Right lobe of liver (tissue), 6 donors: Measurements from ENCODE around the gene SLC35G2. TPM values are rescaled to one million over a fixed set of nuclear protein-coding genes. Genes with fewer than 3 reads are reported as not detected.

ENCODE experiments used
- ATAC-seq, 4 donors: fragments of 200-7000 bp; cut with Tn5 transposase; one replicate each; pipeline ENCODE4 v1.9.1; 2020; ENCODE audit warnings: mild to moderate bottlenecking in 4 of 4, moderate library complexity in 4 of 4
- DNase-seq, 3 donors: peaks; one replicate each; pipeline ENCODE4 v3.0.0-alpha.2; 2020
- H3K27ac ChIP-seq, 3 donors: fragments of 200-600 bp; one replicate each; pipeline ENCODE4 v1.8.0; 2022
- H3K27me3 ChIP-seq, 2 donors: fragments of 200-600 bp; one replicate each; pipeline ENCODE4 v1.8.0; 2022
- H3K36me3 ChIP-seq, 4 donors: fragments of 200-600 bp; sonication (generic) in 1 of 4; one replicate each; pipeline versions ENCODE4 v1.5.1 to v1.8.0; 2017 to 2022; ENCODE audit warnings: control low read depth in 1 of 4
- H3K4me1 ChIP-seq, 4 donors: fragments of 200-600 bp; sonication (generic) in 1 of 4; one replicate each; pipeline versions ENCODE4 v1.5.1 to v1.8.0; 2017 to 2022; ENCODE audit warnings: control low read depth in 1 of 4
- H3K4me3 ChIP-seq, 3 donors: fragments of 200-600 bp; one replicate each; pipeline ENCODE4 v1.8.0; 2022
- H3K9me3 ChIP-seq, 4 donors: fragments of 200-600 bp; sonication (generic) in 1 of 4; one replicate each; pipeline versions ENCODE4 v1.5.1 to v1.8.0; 2017 to 2022; ENCODE audit warnings: control low read depth in 1 of 4
- CTCF ChIP-seq, 4 donors: fragments of 200-600 bp in 3 of 4; fragments of 450-650 bp in 1 of 4; IDR thresholded peaks; one replicate each; pipeline versions ENCODE4 v1.5.1 to v1.8.0; 2016 to 2022; ENCODE audit warnings: antibody characterized with exemption in 4 of 4, mild to moderate bottlenecking in 2 of 4
- POLR2A ChIP-seq: fragments of 450-650 bp; IDR thresholded peaks from one replicate; pipeline ENCODE4 v1.6.1; 2017; ENCODE audit warnings: antibody characterized with exemption, mild to moderate bottlenecking
- WGBS: methylation state at CpG from one replicate; pipeline ENCODE4 v1.1.6; 2018; ENCODE audit warnings: low coverage, low lambda C conversion rate; ENCODE audit not compliant: insufficient coverage; ENCODE audit errors: missing lambda C conversion rate; 5-methylcytosine and 5-hydroxymethylcytosine counted together
- intact Hi-C, 2 donors: fragments of 100-400 bp; cut with DNase I; formaldehyde crosslinking; loops; one replicate each; pipeline versions ENCODE4 v1.11.2 to v1.14.1; 2022
- total RNA-seq, 6 experiments: library from RNA; depleted of rRNA in 2 of 6; stranded (reverse); fragments of >200 nt in 2 of 6; fragmentation: NEBNext Ultra II Directional in 3 of 6; extraction: Animal tissue kit (Norgen Biotek cat#: 25700) in 3 of 6; gene quantifications; one replicate each; pipeline versions ENCODE4 v1.1.0 to v1.2.4, GENCODE V29; 2016 to 2023
- donor health status: DM: no; HTN: yes; CAD: no.
- donor health status: DM: no; HTN: no; CAD: no.
- donor health status: DM: no; HTN: no; CAD: no.
- donor health status: DM: no; HTN: yes; CAD: no.
- donor health status: DM: no; HTN: yes; CAD: no.

The SLC35G2 gene
- total RNA-seq, 6 experiments from 2014 or later = 0.51 to 2.7 (median 1.7) TPM

- intact Hi-C loops = no loop called here
- no peak overlapping the region for H3K4me3 ChIP-seq
- TF ChIP-seq CTCF (IDR thresholded peaks at IDR 0.05) = no peak
- no peak for TF ChIP-seq POLR2A
- H3K9me3 ChIP-seq = no peaks in the 10 kb centered on the region
- no peak for DNase-seq
- no peaks in the 10 kb centered on the region for H3K27me3 ChIP-seq
- ATAC-seq = no peak
- peaks cover 0 to 7% (median 0%) of the 10 kb centered on the region in 4 donors for H3K4me1 ChIP-seq
- H3K27ac ChIP-seq = no peak overlapping the region
- no peaks in the 10 kb centered on the region for H3K36me3 ChIP-seq
These were observed 17.7 kb downstream of the SLC35G2 start for GRCh38 chr3:136836511-136837156.

- no peak overlapping the region for H3K27ac ChIP-seq
These were observed 20.0 kb downstream of the SLC35G2 start for GRCh38 chr3:136838641-136839555.

DNA sequence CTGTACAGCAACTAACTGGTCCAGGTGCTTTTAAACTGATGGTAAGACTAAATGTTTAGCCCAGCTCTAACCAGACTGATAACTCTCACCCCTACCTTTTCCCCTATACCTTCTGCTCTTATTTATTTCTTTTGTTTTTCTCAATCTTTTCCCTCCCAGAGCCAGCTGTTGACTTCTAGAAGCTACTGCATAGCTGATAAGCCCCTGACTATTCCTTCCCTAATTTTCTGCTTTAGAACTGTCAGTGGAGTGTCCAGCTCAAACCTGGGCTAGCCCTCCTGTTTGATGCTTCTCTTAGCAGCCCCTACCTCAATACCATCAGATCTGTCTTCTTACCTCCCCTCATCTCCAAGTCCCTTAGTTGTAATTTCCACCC is 20.6 kb downstream of the SLC35G2 start:
- H3K36me3 ChIP-seq = no peaks in the 10 kb centered on the region
- H3K9me3 ChIP-seq = no peaks in the 10 kb centered on the region
- intact Hi-C loops = no loop called here
- TF ChIP-seq CTCF (IDR thresholded peaks at IDR 0.05) (no peak), POLR2A (no peak)
- ATAC-seq (no peak), DNase-seq (no peak)
- no peak overlapping the region for H3K4me3 ChIP-seq
- H3K4me1 ChIP-seq = peaks cover 0 to 7% (median 0%) of the 10 kb centered on the region in 4 donors
- H3K27me3 ChIP-seq = no peaks in the 10 kb centered on the region
- H3K27ac ChIP-seq = no peak overlapping the region

More at GRCh38 chr3:136838641-136839555, 20.0 kb downstream of the SLC35G2 start:
- H3K4me1 ChIP-seq = peaks cover 0 to 7% (median 0%) of the 10 kb centered on the region in 4 donors
- H3K36me3 ChIP-seq = no peaks in the 10 kb centered on the region
- no peak overlapping the region for H3K4me3 ChIP-seq
- DNase-seq (no peak), ATAC-seq (peak in 3 of 4 donors; percentile 34 to 60 (median 56))
- 60% methylated on average over 1 of the region's 1 CpG for WGBS
- H3K9me3 ChIP-seq = no peaks in the 10 kb centered on the region
- intact Hi-C loops = no loop called here
- no peak for TF ChIP-seq POLR2A
- TF ChIP-seq CTCF (IDR thresholded peaks at IDR 0.05) = no peak
- no peaks in the 10 kb centered on the region for H3K27me3 ChIP-seq

GRCh38 chr3:136840252-136840651 is 21.3 kb downstream of the SLC35G2 start:
- Histone ChIP-seq H3K27me3 (no peaks in the 10 kb centered on the region), H3K4me3 (no peak overlapping the region), H3K36me3 (no peaks in the 10 kb centered on the region), H3K4me1 (peaks cover 0 to 4% (median 0%) of the 10 kb centered on the region in 4 donors), H3K9me3 (no peaks in the 10 kb centered on the region), H3K27ac (no peak overlapping the region)
- TF ChIP-seq POLR2A = no peak
- TF ChIP-seq CTCF (IDR thresholded peaks at IDR 0.05) = no peak
- 69% methylated on average over 2 of the region's 2 CpGs for WGBS
- DNase-seq (no peak), ATAC-seq (no peak)
- intact Hi-C loops = no loop called here
